GM23338 (cell line): ENCODE data around the gene FAM185A. TPM values are rescaled to one million over a fixed set of nuclear protein-coding genes. Genes with fewer than 3 reads are reported as not detected.

Experiments
- ATAC-seq: fragments of 200-7000 bp; cut with Tn5 transposase; 3 replicates; pipeline ENCODE4 v1.9.1; 2020
- DNase-seq: peaks from one replicate; pipeline ENCODE4 v3.0.0-alpha.2; 2015; ENCODE audit warnings: low spot score
- H2AFZ ChIP-seq: fragments of 200-600 bp; sonication (generic); 2 replicates; pipeline ENCODE4 v1.8.0; 2016; ENCODE audit warnings: antibody characterized with exemption, mild to moderate bottlenecking, moderate library complexity
- H3F3A ChIP-seq: fragments of 200-600 bp; sonication (generic); replicated peaks from 2 replicates; pipeline ENCODE4 v1.8.0; 2017; ENCODE audit warnings: antibody characterized with exemption, mixed run types, low read depth
- H3K27ac ChIP-seq: fragments of 200-600 bp; sonication (generic); 2 replicates; pipeline ENCODE4 v1.6.1; 2016; ENCODE audit warnings: low read depth
- H3K27me3 ChIP-seq: fragments of 200-600 bp; sonication (generic); 2 replicates; pipeline ENCODE4 v1.8.0; 2016; ENCODE audit warnings: mild to moderate bottlenecking, mixed run types, moderate library complexity; ENCODE audit not compliant: insufficient read depth
- H3K36me3 ChIP-seq: fragments of 200-600 bp; sonication (generic); 2 replicates; pipeline ENCODE4 v1.8.0; 2016; ENCODE audit warnings: mild to moderate bottlenecking; ENCODE audit not compliant: insufficient read depth
- H3K4me1 ChIP-seq: fragments of 200-600 bp; sonication (generic); 2 replicates; pipeline ENCODE4 v1.8.0; 2016; ENCODE audit warnings: mild to moderate bottlenecking, moderate library complexity; ENCODE audit not compliant: insufficient read depth
- H3K4me2 ChIP-seq: fragments of 200-600 bp; sonication (generic); 2 replicates; pipeline ENCODE4 v1.7.1; 2017; ENCODE audit warnings: mixed run types
- H3K4me3 ChIP-seq: fragments of 200-600 bp; sonication (generic); 2 replicates; pipeline ENCODE4 v1.6.1; 2016; ENCODE audit warnings: mixed run types
- H3K79me2 ChIP-seq: fragments of 200-600 bp; sonication (generic); replicated peaks from 2 replicates; pipeline ENCODE4 v1.8.0; 2017; ENCODE audit warnings: mild to moderate bottlenecking; ENCODE audit not compliant: insufficient read depth
- H3K9me2 ChIP-seq: fragments of 200-600 bp; sonication (generic); 2 replicates; pipeline ENCODE4 v1.8.0; 2017; ENCODE audit not compliant: insufficient read depth
- H4K20me1 ChIP-seq: fragments of 200-600 bp; sonication (generic); replicated peaks from 2 replicates; pipeline ENCODE4 v1.8.0; 2017; ENCODE audit warnings: mild to moderate bottlenecking; ENCODE audit not compliant: insufficient read depth
- H3K27ac Mint-ChIP-seq: 2 replicates; pipeline ENCODE4 v1.8.0; 2020; ENCODE audit warnings: inconsistent platforms, mild to moderate bottlenecking, moderate library complexity, mixed read lengths
- H3K27me3 Mint-ChIP-seq: 3 replicates; pipeline ENCODE4 v1.8.0; 2022; ENCODE audit warnings: low read depth, mild to moderate bottlenecking, moderate library complexity, mixed read lengths, inconsistent platforms; ENCODE audit not compliant: insufficient read depth, poor library complexity
- H3K36me3 Mint-ChIP-seq: 3 replicates; pipeline ENCODE4 v1.8.0; 2021; ENCODE audit warnings: low read depth, mild to moderate bottlenecking, inconsistent platforms, moderate library complexity, mixed read lengths
- H3K4me1 Mint-ChIP-seq: 3 replicates; pipeline ENCODE4 v1.8.0; 2020; ENCODE audit warnings: mild to moderate bottlenecking, inconsistent platforms, mixed read lengths
- H3K4me3 Mint-ChIP-seq: 3 replicates; pipeline ENCODE4 v1.8.0; 2021; ENCODE audit warnings: moderate library complexity, mild to moderate bottlenecking, inconsistent platforms, mixed read lengths
- H3K9me3 Mint-ChIP-seq: 3 replicates; pipeline ENCODE4 v1.8.0; 2020; ENCODE audit warnings: moderate library complexity, mild to moderate bottlenecking, inconsistent platforms, mixed read lengths
- CREB1 ChIP-seq: fragments of 250-450 bp; sonication (Bioruptor Pico); IDR thresholded peaks from 2 replicates; pipeline ENCODE4 v1.5.0; 2020; ENCODE audit warnings: low read depth, mild to moderate bottlenecking, moderate library complexity
- EZH2 ChIP-seq: fragments of 200-600 bp; sonication (generic); IDR thresholded peaks from one replicate; pipeline ENCODE4 v1.8.0; 2017; ENCODE audit warnings: antibody characterized with exemption, mild to moderate bottlenecking, low read depth; ENCODE audit not compliant: unreplicated experiment
- JUNB ChIP-seq: IDR thresholded peaks from one replicate; pipeline ENCODE4 v1.6.1; 2016; ENCODE audit warnings: antibody characterized with exemption; ENCODE audit not compliant: unreplicated experiment
- NANOG ChIP-seq: IDR thresholded peaks from 2 replicates; pipeline ENCODE4 v1.6.1; 2016; ENCODE audit warnings: antibody characterized with exemption, borderline replicate concordance
- POLR2AphosphoS5 ChIP-seq: IDR thresholded peaks from 2 replicates; pipeline ENCODE4 v1.6.1; 2016; ENCODE audit warnings: antibody characterized with exemption, low read depth
- STAT1 ChIP-seq: IDR thresholded peaks from one replicate; pipeline ENCODE4 v1.6.1; 2016; ENCODE audit warnings: antibody characterized with exemption; ENCODE audit not compliant: unreplicated experiment
- polyA plus RNA-seq: library from polyadenylated mRNA; unstranded; fragments of >200 nt; fragmentation: Nextera tagmentation; extraction: Ambion mirVana; gene quantifications from 2 replicates; pipeline ENCODE4 v1.2.1, GENCODE V29; 2016
- total RNA-seq: library from RNA; depleted of rRNA; stranded (reverse); fragments of >200 nt; shearing (Covaris generic); gene quantifications from 2 replicates; pipeline ENCODE4 v1.2.3, GENCODE V29; 2014
- TF ChIP-seq, protein P1 (sequence below): fragments of 250-450 bp; sonication (Bioruptor Pico); IDR thresholded peaks from 2 replicates; pipeline ENCODE4 v1.5.0; 2020; ENCODE audit warnings: mild to moderate bottlenecking, moderate library complexity
- TF ChIP-seq, protein P2 (sequence below), 2 experiments: fragments of 200-600 bp in 1 of 2; sonication (generic) in 1 of 2; conservative IDR thresholded peaks; 2 replicates each; pipeline versions ENCODE4 v1.5.1 to v1.6.1; 2016 to 2017; ENCODE audit warnings: antibody characterized with exemption in 2 of 2, low read depth in 2 of 2, mild to moderate bottlenecking in 2 of 2, moderate library complexity in 1 of 2
- TF ChIP-seq, protein P3 (sequence below): IDR thresholded peaks from 2 replicates; pipeline ENCODE4 v1.6.1; 2016; ENCODE audit warnings: antibody characterized with exemption

The FAM185A gene
- total and polyA plus RNA-seq, 2 experiments from 2014 or later: 5.7 to 11.7 TPM

DNA sequence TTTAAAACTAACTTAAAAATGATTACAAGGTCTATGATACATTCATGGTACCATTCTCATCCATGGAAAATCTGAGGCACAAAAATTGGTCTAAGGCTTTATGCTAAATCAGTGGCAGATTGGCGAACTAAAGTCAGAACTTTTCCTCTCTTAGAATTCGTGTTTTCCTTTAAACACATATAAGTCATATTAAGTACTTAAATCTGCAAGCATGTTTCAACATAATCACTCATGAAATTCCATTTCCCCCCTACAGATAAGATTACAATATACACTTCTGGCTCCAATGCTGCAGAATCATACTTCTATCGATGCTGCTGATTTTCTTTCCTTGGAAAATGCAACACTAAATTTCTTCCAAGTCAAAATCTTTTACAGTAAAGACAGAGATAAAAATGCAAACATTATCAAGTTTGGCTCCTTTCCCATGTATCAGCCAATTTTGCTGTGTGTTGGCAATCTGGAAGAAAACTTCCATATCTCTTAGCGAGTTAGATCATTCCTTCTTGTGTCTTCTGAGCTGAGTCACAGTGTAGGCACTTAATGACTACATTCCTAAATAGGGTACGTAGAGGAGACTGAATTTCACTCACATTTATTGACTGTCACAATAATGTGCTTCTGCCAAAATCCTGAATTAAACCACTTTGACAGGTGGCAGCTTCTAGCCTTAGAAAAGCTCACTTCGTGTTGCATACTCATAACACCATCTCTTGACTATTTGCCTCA lies 87.6 kb downstream of the FAM185A start (continued):
- TF ChIP-seq, protein P1, sequence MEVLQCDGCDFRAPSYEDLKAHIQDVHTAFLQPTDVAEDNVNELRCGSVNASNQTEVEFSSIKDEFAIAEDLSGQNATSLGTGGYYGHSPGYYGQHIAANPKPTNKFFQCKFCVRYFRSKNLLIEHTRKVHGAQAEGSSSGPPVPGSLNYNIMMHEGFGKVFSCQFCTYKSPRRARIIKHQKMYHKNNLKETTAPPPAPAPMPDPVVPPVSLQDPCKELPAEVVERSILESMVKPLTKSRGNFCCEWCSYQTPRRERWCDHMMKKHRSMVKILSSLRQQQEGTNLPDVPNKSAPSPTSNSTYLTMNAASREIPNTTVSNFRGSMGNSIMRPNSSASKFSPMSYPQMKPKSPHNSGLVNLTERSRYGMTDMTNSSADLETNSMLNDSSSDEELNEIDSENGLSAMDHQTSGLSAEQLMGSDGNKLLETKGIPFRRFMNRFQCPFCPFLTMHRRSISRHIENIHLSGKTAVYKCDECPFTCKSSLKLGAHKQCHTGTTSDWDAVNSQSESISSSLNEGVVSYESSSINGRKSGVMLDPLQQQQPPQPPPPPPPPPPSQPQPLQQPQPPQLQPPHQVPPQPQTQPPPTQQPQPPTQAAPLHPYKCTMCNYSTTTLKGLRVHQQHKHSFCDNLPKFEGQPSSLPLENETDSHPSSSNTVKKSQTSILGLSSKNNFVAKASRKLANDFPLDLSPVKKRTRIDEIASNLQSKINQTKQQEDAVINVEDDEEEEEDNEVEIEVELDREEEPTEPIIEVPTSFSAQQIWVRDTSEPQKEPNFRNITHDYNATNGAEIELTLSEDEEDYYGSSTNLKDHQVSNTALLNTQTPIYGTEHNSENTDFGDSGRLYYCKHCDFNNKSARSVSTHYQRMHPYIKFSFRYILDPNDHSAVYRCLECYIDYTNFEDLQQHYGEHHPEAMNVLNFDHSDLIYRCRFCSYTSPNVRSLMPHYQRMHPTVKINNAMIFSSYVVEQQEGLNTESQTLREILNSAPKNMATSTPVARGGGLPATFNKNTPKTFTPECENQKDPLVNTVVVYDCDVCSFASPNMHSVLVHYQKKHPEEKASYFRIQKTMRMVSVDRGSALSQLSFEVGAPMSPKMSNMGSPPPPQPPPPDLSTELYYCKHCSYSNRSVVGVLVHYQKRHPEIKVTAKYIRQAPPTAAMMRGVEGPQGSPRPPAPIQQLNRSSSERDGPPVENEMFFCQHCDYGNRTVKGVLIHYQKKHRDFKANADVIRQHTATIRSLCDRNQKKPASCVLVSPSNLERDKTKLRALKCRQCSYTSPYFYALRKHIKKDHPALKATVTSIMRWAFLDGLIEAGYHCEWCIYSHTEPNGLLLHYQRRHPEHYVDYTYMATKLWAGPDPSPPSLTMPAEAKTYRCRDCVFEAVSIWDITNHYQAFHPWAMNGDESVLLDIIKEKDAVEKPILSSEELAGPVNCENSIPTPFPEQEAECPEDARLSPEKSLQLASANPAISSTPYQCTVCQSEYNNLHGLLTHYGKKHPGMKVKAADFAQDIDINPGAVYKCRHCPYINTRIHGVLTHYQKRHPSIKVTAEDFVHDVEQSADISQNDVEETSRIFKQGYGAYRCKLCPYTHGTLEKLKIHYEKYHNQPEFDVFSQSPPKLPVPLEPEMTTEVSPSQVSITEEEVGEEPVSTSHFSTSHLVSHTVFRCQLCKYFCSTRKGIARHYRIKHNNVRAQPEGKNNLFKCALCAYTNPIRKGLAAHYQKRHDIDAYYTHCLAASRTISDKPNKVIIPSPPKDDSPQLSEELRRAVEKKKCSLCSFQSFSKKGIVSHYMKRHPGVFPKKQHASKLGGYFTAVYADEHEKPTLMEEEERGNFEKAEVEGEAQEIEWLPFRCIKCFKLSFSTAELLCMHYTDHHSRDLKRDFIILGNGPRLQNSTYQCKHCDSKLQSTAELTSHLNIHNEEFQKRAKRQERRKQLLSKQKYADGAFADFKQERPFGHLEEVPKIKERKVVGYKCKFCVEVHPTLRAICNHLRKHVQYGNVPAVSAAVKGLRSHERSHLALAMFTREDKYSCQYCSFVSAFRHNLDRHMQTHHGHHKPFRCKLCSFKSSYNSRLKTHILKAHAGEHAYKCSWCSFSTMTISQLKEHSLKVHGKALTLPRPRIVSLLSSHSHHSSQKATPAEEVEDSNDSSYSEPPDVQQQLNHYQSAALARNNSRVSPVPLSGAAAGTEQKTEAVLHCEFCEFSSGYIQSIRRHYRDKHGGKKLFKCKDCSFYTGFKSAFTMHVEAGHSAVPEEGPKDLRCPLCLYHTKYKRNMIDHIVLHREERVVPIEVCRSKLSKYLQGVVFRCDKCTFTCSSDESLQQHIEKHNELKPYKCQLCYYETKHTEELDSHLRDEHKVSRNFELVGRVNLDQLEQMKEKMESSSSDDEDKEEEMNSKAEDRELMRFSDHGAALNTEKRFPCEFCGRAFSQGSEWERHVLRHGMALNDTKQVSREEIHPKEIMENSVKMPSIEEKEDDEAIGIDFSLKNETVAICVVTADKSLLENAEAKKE: no peak
- TF ChIP-seq POLR2AphosphoS5 (no peak), EZH2 (no peak), STAT1 (no peak), JUNB (no peak), CREB1 (no peak)

DNA sequence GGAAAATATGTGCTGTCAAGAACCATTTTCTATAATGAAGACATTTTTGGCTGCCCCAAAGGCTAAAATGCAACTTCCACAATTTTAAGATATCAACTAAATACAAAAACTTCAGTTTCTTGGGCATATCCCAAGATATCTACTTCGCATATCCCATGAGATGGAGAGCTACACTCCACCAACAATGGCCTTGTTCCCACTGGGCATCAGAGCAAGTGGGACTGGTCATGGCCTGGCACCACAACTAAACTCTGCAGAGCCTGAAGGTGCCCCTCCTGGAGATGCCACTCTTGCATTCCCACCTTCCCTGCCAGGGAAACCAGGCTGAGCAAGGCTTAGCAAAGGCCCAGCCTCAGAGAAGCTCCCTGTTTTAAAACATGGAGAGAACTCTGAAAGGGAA lies 88.2 kb downstream of the FAM185A start:
- no peaks in the 10 kb centered on the region for H3K79me2 ChIP-seq
- H2AFZ ChIP-seq: no peak overlapping the region
- Mint-ChIP-seq H3K4me3 (no peak overlapping the region), H3K27me3 (no peaks in the 10 kb centered on the region), H3K36me3 (no peaks in the 10 kb centered on the region), H3K4me1 (no peaks in the 10 kb centered on the region), H3K9me3 (no peaks in the 10 kb centered on the region), H3K27ac (no peak overlapping the region)
- H3F3A ChIP-seq: no peaks in the 10 kb centered on the region
- no peak overlapping the region for H3K4me3 ChIP-seq
- ATAC-seq (no peak), DNase-seq (no peak)
- no peaks in the 10 kb centered on the region for H3K27me3 ChIP-seq
- no peak for TF ChIP-seq NANOG
- TF ChIP-seq, protein P2, sequence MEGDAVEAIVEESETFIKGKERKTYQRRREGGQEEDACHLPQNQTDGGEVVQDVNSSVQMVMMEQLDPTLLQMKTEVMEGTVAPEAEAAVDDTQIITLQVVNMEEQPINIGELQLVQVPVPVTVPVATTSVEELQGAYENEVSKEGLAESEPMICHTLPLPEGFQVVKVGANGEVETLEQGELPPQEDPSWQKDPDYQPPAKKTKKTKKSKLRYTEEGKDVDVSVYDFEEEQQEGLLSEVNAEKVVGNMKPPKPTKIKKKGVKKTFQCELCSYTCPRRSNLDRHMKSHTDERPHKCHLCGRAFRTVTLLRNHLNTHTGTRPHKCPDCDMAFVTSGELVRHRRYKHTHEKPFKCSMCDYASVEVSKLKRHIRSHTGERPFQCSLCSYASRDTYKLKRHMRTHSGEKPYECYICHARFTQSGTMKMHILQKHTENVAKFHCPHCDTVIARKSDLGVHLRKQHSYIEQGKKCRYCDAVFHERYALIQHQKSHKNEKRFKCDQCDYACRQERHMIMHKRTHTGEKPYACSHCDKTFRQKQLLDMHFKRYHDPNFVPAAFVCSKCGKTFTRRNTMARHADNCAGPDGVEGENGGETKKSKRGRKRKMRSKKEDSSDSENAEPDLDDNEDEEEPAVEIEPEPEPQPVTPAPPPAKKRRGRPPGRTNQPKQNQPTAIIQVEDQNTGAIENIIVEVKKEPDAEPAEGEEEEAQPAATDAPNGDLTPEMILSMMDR (conservative IDR thresholded peaks at IDR 0.05; ENCODE audit: low read depth in 2 of 2): no peak
- TF ChIP-seq, protein P3, sequence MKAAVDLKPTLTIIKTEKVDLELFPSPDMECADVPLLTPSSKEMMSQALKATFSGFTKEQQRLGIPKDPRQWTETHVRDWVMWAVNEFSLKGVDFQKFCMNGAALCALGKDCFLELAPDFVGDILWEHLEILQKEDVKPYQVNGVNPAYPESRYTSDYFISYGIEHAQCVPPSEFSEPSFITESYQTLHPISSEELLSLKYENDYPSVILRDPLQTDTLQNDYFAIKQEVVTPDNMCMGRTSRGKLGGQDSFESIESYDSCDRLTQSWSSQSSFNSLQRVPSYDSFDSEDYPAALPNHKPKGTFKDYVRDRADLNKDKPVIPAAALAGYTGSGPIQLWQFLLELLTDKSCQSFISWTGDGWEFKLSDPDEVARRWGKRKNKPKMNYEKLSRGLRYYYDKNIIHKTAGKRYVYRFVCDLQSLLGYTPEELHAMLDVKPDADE: no peak
- TF ChIP-seq JUNB: no peak
- TF ChIP-seq CREB1: no peak
- no peak for TF ChIP-seq EZH2
- no peaks in the 10 kb centered on the region for H3K4me1 ChIP-seq
- H3K36me3 ChIP-seq: no peaks in the 10 kb centered on the region
- H3K27ac ChIP-seq: no peak overlapping the region
- no peak overlapping the region for H3K4me2 ChIP-seq
- 0 out of 2 replicates have a peak, but pooled peaks cover 2% of the 10 kb centered on the region for H3K9me2 ChIP-seq
- H4K20me1 ChIP-seq: no peaks in the 10 kb centered on the region
